GM18517 (cell line): ENCODE data around the gene FKBP1A.
"Not testable (repeated sequence)": the region's sequence is repeated elsewhere in the genome, so short reads cannot be mapped to it uniquely, and the experiment has no call there.

Source experiments
- ATAC-seq: cut with Tn5 transposase; IDR thresholded peaks from one replicate; pipeline ENCODE4 v1.9.1; 2021; ENCODE audit warnings: mild to moderate bottlenecking, moderate library complexity; ENCODE audit not compliant: unreplicated experiment

Gene FKBP1A

GRCh38 chr20:1368448-1369199 is 24.2 kb downstream of the FKBP1A start:
- ATAC-seq = no peak

- ATAC-seq = no peak
These were observed 25.4 kb downstream of the FKBP1A start for GRCh38 chr20:1367479-1367878.

GRCh38 chr20:1364106-1364505 is 28.7 kb downstream of the FKBP1A start:
- no peak for ATAC-seq

- ATAC-seq = no peak
These were observed 29.3 kb downstream of the FKBP1A start for GRCh38 chr20:1363522-1363921.

GRCh38 chr20:1362484-1362883 is 30.4 kb downstream of the FKBP1A start:
- ATAC-seq = no peak

GRCh38 chr20:1360094-1360846 is 32.6 kb downstream of the FKBP1A start:
- ATAC-seq = no peak

- no peak for ATAC-seq
These were observed 34.8 kb downstream of the FKBP1A start for GRCh38 chr20:1357921-1358671.

- ATAC-seq = no peak
These were observed 38.9 kb downstream of the FKBP1A start for GRCh38 chr20:1353956-1354355.

GRCh38 chr20:1346315-1346969 is 46.4 kb downstream of the FKBP1A start:
- ATAC-seq = no peak

- ATAC-seq = no peak
These were observed 47.1 kb downstream of the FKBP1A start for GRCh38 chr20:1345756-1346093.

GRCh38 chr20:1345030-1345755 is 47.7 kb downstream of the FKBP1A start:
- ATAC-seq = no peak

GRCh38 chr20:1343446-1344124 is 49.3 kb downstream of the FKBP1A start:
- not testable (repeated sequence) for ATAC-seq

- no peak for ATAC-seq
These were observed 51.1 kb downstream of the FKBP1A start for GRCh38 chr20:1341561-1342265.

GRCh38 chr20:1338801-1339200 is 54.1 kb downstream of the FKBP1A start:
- no peak for ATAC-seq

GRCh38 chr20:1338096-1338495 is 54.8 kb downstream of the FKBP1A start:
- no peak for ATAC-seq

GRCh38 chr20:1337441-1337840 is 55.4 kb downstream of the FKBP1A start:
- no peak for ATAC-seq

GRCh38 chr20:1336699-1337367 is 56.0 kb downstream of the FKBP1A start:
- ATAC-seq = no peak

GRCh38 chr20:1335961-1336698 is 56.7 kb downstream of the FKBP1A start:
- no peak for ATAC-seq
